ENCODE data around the gene NPHP4. TPM values are rescaled to one million over a fixed set of nuclear protein-coding genes. Genes with fewer than 3 reads are reported as not detected.

The NPHP4 gene
- total and polyA plus RNA-seq, 9 of the 15 experiments (the other 6 are each of a cell fraction or from before 2014, with no cell fraction given) = 0.52 to 26.2 (median 6.7) TPM

DNA sequence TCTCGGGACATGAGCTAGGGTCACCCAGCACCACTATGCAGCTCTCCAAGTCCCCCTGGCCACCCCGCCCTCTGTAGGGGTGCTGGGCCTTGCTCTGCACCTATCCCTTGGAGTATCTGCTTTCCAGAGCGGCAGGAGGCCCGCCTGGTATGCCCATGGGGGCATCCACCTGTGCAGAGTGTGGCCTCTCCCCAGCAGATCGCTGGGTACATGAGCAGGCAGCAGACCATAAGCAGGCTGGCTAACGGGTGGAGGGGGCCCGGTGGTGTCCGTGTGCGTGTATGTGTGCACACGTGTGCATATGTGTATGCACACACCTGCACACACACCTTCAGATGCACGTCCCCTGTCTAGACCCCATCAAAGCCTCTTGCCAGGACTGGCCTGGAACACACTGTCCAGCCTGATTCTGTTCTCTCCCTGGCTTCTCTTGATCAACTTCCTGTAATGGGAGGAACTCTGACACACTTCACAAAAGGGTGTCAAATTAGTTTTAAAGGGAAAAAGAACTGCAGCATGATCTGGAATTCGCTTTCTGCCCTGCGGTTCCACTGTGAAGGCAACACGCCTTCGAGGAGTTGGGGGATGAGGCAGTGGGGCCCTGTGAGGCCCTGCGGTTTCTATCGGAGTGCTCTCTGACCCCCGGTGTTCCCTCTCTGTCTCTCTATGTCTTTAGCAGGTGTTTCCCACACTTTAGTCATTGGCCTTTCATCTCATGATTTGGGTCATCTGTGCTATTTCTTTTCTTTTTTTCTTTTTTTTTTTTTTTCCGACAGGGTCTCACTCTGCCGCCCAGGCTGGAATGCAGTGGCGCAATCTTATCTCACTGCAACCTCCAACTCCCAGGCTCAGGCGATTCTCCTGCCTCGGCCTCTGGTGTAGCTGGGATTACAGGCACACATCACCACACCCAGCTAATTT lies 17.2 kb upstream of the NPHP4 start (continued):
- no peak for TF ChIP-seq PYGO2 (tag; IDR thresholded peaks at IDR 0.05)
- TF ChIP-seq, protein P1, sequence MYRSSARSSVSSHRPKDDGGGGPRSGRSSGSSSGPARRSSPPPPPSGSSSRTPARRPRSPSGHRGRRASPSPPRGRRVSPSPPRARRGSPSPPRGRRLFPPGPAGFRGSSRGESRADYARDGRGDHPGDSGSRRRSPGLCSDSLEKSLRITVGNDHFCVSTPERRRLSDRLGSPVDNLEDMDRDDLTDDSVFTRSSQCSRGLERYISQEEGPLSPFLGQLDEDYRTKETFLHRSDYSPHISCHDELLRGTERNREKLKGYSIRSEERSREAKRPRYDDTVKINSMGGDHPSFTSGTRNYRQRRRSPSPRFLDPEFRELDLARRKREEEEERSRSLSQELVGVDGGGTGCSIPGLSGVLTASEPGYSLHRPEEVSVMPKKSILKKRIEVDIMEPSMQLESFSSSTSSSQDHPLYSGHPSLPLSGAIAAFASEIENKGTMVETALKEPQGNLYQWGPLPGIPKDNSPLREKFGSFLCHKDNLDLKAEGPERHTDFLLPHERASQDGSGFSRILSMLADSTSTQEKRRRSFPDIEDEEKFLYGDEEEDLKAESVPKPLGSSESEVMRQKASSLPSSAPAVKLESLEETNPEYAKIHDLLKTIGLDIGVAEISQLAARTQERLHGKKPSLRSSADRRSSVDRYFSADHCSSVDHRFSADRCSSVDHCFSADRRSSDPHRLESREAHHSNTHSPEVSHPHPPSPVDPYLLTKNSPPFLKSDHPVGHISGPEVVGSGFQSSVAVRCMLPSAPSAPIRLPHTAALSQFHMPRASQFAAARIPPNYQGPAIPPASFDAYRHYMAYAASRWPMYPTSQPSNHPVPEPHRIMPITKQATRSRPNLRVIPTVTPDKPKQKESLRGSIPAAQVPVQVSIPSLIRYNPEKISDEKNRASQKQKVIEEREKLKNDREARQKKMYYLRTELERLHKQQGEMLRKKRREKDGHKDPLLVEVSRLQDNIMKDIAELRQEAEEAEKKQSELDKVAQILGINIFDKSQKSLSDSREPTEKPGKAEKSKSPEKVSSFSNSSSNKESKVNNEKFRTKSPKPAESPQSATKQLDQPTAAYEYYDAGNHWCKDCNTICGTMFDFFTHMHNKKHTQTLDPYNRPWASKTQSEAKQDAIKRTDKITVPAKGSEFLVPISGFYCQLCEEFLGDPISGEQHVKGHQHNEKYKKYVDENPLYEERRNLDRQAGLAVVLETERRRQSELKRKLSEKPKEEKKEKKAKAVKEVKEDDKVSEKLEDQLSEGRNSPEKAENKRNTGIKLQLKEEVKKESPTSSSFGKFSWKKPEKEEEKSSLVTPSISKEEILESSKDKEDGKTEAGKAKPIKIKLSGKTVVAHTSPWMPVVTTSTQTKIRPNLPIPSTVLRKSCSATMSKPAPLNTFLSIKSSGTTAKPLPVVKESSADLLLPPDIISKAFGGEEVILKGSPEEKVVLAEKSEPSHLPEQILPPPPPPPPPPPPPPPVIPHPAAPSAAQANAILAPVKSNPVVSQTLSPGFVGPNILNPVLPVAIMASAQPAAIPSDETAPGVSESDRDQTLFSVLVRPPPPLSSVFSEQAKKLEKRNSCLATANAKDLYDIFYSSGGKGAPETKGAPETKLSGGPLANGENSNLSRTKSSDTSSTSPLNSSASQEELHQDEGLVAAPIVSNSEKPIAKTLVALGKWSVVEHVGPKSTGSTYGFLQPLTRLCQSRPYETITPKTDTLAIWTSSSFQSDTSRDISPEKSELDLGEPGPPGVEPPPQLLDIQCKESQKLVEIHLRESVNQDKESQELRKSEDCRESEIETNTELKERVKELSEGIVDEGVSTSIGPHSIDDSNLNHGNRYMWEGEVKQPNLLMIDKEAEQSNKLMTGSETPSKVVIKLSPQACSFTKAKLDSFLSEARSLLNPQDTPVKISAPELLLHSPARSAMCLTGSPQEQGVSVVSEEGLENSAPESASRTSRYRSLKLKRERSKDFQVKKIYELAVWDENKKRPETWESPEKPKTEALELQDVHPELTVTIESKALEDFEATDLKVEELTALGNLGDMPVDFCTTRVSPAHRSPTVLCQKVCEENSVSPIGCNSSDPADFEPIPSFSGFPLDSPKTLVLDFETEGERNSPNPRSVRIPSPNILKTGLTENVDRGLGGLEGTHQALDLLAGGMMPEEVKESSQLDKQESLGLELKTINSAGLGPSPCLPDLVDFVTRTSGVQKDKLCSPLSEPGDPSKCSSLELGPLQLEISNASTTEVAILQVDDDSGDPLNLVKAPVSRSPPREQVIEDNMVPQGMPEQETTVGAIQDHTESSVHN (IDR thresholded peaks at IDR 0.05; ENCODE audit: borderline replicate concordance in 1 of 2, low read depth in 1 of 2) = no peak
- no peak for TF ChIP-seq KAT7 (CRISPR knock-in tag; IDR thresholded peaks at IDR 0.05; ENCODE audit: borderline replicate concordance)
- TF ChIP-seq SMARCC2 (IDR thresholded peaks at IDR 0.05; ENCODE audit: low read depth) = 0 out of 2 replicates have a peak, but pooled peaks have one; percentile 23
- TF ChIP-seq, protein P2, sequence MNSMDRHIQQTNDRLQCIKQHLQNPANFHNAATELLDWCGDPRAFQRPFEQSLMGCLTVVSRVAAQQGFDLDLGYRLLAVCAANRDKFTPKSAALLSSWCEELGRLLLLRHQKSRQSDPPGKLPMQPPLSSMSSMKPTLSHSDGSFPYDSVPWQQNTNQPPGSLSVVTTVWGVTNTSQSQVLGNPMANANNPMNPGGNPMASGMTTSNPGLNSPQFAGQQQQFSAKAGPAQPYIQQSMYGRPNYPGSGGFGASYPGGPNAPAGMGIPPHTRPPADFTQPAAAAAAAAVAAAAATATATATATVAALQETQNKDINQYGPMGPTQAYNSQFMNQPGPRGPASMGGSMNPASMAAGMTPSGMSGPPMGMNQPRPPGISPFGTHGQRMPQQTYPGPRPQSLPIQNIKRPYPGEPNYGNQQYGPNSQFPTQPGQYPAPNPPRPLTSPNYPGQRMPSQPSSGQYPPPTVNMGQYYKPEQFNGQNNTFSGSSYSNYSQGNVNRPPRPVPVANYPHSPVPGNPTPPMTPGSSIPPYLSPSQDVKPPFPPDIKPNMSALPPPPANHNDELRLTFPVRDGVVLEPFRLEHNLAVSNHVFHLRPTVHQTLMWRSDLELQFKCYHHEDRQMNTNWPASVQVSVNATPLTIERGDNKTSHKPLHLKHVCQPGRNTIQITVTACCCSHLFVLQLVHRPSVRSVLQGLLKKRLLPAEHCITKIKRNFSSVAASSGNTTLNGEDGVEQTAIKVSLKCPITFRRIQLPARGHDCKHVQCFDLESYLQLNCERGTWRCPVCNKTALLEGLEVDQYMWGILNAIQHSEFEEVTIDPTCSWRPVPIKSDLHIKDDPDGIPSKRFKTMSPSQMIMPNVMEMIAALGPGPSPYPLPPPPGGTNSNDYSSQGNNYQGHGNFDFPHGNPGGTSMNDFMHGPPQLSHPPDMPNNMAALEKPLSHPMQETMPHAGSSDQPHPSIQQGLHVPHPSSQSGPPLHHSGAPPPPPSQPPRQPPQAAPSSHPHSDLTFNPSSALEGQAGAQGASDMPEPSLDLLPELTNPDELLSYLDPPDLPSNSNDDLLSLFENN (IDR thresholded peaks at IDR 0.05; ENCODE audit: low read depth in 2 of 2, low read length in 2 of 2) = no peak
- TF ChIP-seq, protein P3, sequence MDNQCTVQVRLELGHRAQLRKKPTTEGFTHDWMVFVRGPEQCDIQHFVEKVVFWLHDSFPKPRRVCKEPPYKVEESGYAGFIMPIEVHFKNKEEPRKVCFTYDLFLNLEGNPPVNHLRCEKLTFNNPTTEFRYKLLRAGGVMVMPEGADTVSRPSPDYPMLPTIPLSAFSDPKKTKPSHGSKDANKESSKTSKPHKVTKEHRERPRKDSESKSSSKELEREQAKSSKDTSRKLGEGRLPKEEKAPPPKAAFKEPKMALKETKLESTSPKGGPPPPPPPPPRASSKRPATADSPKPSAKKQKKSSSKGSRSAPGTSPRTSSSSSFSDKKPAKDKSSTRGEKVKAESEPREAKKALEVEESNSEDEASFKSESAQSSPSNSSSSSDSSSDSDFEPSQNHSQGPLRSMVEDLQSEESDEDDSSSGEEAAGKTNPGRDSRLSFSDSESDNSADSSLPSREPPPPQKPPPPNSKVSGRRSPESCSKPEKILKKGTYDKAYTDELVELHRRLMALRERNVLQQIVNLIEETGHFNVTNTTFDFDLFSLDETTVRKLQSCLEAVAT (IDR thresholded peaks at IDR 0.05) = peak in 1 of 2 experiments; percentile 74; a peak in 2 of 4 replicates
- TF ChIP-seq C11orf30 (IDR thresholded peaks at IDR 0.05; ENCODE audit: low read depth) = no peak
- TF ChIP-seq, protein P4, sequence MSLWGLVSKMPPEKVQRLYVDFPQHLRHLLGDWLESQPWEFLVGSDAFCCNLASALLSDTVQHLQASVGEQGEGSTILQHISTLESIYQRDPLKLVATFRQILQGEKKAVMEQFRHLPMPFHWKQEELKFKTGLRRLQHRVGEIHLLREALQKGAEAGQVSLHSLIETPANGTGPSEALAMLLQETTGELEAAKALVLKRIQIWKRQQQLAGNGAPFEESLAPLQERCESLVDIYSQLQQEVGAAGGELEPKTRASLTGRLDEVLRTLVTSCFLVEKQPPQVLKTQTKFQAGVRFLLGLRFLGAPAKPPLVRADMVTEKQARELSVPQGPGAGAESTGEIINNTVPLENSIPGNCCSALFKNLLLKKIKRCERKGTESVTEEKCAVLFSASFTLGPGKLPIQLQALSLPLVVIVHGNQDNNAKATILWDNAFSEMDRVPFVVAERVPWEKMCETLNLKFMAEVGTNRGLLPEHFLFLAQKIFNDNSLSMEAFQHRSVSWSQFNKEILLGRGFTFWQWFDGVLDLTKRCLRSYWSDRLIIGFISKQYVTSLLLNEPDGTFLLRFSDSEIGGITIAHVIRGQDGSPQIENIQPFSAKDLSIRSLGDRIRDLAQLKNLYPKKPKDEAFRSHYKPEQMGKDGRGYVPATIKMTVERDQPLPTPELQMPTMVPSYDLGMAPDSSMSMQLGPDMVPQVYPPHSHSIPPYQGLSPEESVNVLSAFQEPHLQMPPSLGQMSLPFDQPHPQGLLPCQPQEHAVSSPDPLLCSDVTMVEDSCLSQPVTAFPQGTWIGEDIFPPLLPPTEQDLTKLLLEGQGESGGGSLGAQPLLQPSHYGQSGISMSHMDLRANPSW (CRISPR knock-in tag; IDR thresholded peaks at IDR 0.05) = no peak
- TF ChIP-seq DPF2 (IDR thresholded peaks at IDR 0.05) = peak; percentile 48; the same call in 1 of the 2 replicates
